Measurements from ENCODE around the gene SGCD.

SGCD gene

DNA sequence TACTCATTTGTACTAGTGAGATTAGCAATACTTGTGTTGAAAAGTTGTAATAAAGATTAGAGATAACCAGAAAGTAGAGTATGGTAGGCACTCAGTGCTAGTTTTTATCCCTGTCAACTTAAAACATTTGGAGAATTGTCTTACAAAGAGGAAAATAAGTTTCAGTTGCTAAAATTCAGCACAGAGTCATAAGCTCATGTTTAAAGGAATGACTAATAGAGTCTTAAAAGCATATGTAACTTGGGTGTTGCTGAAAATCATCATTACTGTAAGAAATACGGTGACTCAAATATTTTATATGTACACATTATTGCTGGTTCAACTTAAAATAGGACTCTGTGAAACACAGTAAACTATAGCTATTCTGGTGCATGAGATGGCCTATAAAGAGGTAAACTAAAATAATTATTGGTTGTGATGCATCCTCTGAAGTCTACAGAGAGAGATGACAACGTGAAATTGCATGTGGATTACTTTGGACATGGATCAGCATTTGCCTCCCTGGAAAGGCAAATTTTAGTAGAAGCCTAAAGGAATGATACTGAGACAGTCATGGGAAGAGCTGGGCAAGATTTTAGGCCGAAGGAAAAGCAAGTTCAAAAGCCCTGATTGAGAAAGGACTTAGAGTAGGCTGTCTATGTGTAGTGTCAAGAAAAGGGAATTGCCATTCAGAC is 34.6 kb downstream of the SGCD start:
- DNase-seq (ENCODE audit: low spot score): no peak

DNA sequence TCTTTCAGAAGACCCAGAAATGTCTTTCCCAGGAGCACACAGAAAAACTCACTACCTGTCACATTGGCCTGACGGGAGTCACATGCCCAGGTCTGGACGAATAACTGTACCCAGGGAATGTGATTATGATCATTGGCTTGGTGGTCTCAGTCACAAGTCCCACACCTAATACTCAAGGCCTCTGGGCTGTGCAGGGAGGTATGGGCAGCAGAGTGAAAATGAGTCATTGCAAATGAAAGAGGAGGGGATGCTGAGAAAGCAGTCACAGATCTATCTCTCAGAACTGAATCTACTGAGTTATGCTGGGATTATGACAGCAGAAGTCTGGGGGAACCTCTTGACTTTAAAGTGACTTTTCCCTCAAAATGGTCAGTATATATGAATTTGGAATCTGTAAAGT is 36.9 kb downstream of the SGCD start:
- DNase-seq (ENCODE audit: low spot score): no peak

DNA sequence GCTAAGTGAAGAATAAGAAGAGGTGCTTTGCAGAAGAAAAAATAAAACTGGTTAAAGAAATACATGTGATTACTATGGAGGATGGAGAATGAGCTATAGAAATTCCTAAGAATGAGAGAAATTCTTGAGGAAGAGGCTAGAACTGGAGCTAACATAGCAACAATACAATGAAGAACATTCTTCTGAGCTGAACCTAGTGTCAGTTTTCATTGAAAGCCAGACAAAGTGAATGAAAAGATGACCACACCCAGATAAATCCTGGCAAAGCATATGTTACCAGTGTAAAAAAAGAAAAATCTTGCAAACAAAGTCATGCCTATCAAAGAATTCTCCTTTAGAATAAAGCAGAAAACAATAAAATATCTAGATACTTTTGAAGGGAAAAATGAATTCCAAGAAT is 39.6 kb downstream of the SGCD start:
- DNase-seq (ENCODE audit: low spot score): no peak

DNA sequence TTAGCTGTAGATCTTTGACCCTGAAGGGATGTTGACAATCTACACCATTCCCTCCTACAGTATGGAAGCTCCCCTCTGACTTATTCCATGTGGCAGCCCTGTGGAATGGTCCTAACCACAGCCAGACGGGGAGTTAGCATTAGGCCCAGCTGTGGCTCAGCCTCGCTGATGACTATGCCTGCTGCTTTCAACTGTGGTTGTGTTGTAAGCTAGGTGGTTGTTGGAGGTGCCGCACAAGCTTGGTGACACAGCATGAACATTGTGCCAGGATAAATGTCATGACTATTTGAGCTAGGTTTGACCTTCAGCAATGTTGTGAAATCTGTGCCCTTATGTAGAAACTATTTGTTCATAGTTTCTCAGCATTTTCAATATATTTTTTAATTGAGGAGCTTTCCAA is 40.6 kb downstream of the SGCD start:
- no peak for DNase-seq (ENCODE audit: low spot score)

- DNase-seq (ENCODE audit: low spot score): no peak
These were observed 49.0 kb downstream of the SGCD start for GRCh38 chr5:156375895-156376495.

DNA sequence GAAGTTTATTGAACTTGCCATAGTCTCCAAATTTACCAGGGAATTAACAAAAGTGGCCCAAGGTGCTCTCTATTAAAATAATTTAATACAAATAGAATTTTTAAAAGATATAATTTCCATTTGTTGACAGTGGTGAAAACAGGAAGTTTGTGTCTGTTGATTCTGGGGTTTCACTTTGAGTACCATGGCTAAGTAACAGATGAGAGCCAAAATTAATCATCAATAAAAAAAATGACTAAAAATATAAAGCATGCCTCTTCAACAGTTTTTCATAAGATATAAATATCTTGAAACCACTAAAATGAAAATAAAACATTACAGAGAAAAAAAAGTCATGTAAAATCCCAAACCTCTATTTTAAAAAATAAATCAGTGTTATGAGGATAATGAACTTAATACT is 49.8 kb downstream of the SGCD start:
- no peak for DNase-seq (ENCODE audit: low spot score)

GRCh38 chr5:156378159-156378558 is 51.2 kb downstream of the SGCD start:
- DNase-seq (ENCODE audit: low spot score): no peak

DNA sequence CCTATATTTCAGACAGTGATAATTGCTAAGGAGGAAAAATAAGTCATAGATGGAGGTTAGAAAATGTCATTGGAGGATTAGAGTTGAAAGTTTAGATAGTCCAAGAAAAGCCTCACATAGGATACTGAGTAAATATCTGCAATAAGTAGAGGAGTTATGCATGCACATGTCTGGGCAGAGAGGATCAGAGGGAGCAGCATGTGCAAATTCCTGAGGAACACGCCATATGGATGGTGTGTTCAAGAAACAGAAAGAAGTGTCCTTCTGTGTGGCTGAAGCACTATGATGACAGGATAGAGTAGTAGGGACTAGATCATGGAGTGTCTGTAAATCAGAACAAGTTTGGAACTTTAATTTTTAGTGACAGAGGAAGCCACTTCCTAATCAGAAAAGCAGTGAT is 52.2 kb downstream of the SGCD start:
- DNase-seq (ENCODE audit: low spot score): no peak

- DNase-seq (ENCODE audit: low spot score): no peak
These were observed 53.9 kb downstream of the SGCD start for GRCh38 chr5:156380848-156381247.

DNA sequence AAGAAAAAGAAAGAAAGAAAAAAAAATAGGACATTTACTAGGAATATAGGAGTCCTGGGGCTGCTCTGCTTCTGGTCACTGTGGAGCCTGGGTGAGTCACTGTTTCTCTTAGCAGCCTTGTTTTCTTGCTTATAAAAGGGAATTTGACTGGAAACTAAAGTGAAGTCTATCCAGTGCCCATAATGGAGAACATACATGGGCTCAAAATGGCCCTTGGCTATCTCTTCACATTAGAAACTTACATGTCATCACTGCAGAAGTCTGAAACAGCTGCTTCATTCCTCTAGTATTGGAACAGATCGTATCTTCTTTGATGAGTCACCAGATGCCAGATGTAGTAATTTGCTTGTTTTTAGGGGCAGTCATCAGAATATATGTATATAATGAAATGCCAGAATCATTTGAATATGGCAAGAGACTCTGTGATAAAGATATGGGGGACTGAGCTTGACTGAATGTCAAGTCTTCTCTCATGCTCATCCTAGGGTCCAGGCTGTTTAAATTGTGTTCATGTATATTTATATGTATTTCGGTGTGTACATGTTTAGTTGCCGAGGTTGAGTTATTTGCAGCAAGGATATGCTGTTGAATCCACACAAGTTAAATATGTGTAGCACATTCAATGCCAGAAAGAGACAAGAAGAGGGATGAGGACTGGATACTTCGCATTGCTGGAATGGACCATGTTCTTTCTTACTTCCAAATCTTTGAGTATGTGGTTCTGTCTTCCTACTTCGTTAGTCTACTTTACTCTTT is 56.7 kb downstream of the SGCD start:
- DNase-seq (ENCODE audit: low spot score): no peak

DNA sequence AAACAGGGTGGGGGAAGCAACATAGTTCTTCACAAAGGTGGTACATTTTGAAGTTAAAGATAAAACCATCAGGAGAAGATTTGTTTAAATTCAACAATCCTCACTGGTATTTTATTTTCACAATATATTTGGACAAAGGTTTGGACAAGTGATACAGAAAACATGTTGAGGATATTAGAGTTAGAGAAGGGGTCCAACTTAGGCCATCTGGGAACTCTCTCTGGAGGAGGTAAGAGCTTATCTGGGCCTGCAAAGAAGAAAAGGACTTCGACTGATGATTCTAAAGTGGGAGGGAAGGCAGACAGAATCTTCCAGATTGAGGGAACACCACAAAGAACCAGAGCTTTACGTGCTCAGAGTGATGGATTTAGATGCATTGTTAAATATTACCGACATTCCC is 58.5 kb downstream of the SGCD start:
- no peak for DNase-seq (ENCODE audit: low spot score)

GRCh38 chr5:156386976-156387375 is 60.0 kb downstream of the SGCD start:
- DNase-seq (ENCODE audit: low spot score): no peak

DNA sequence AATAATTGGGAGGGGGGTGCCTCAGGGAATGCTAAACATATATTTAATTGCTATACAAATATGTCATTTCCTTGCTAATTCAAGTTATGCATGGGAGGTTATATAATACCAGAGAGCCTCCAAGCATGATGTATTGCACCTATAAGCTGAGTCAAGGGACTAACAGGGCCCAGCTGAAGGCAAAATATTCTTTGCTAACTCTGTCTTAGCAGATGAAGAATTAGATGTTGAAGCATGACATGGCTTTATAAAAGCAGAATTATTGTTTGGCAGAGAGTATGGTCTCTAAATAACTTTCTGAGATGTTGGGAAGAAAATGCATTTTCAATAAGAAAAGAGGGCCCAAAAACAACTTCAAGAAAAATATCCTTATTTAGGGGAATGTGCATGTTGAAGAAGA is 60.4 kb downstream of the SGCD start:
- no peak for DNase-seq (ENCODE audit: low spot score)

DNA sequence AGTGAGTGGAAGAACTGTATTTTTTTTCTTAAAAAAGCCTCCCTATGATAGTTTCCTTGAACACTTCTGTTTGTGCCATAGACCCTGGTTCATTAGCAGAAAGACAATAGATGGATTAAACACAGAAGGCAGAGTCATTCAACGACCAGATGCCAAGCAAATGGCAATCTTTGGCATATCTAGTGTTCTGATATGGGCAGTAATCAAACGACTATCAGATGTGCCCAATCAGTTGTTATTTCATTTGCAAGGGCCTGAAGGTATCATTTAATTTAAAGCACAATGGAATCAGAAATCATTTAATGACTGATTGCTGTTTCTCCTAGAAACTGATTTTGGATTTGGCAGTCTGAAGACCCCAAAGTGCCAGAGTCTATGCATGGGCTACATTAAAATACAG is 61.3 kb downstream of the SGCD start:
- DNase-seq (ENCODE audit: low spot score): no peak

- no peak for DNase-seq (ENCODE audit: low spot score)
These were observed 64.2 kb downstream of the SGCD start for GRCh38 chr5:156391139-156391538.

DNA sequence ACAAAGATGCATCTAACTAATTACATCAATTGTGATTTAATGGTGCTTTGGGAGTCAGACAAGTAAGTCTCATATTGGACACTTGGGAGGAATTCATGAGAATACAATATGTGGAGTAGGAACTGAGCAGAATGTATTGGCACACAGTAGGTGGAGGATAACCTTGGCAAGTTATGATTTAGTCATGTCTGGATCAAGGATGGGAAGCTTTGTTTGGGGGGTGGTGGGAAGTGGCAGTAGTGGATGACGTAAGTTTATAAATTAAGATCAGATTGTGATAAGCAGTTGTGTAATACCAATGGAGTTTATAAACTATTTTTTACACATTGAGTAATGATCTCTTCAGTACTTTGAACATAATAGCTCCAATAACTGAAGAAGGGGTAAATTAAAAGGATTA is 67.0 kb downstream of the SGCD start:
- no peak for DNase-seq (ENCODE audit: low spot score)

GRCh38 chr5:156394642-156395305 is 67.8 kb downstream of the SGCD start:
- no peak for DNase-seq (ENCODE audit: low spot score)

DNA sequence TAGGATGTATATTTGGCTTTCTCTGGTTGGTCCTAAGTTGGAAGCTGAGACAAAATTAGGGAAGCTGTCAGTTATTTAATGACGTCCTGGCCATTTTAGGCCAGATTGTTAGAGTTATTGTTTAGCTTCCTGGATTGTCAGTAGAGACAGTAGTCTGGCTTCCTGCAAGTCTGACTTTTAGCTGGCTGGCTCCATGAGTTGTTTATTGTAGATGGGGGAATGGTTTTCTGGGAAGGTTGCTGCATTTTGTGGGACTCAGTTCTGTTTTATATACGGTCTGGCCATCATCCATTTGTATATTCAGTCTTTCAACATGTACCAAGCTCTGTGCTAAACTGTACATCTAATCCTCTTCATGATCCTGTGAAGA is 68.3 kb downstream of the SGCD start:
- DNase-seq (ENCODE audit: low spot score): no peak

- DNase-seq (ENCODE audit: low spot score): no peak
These were observed 69.3 kb downstream of the SGCD start for GRCh38 chr5:156396063-156396829.

DNA sequence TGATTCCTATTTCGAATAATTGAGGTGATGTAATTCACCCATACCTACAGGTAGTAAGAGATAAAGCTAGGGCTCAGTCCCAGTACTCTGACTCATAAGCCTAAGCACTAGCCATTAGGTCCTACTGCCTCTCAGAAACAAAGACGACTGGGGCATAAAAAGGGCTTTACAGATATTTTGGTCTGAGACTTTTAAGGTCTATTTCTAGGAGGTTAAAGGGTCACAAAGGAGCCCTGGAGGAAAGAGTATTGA is 69.8 kb downstream of the SGCD start:
- DNase-seq (ENCODE audit: low spot score): no peak

DNA sequence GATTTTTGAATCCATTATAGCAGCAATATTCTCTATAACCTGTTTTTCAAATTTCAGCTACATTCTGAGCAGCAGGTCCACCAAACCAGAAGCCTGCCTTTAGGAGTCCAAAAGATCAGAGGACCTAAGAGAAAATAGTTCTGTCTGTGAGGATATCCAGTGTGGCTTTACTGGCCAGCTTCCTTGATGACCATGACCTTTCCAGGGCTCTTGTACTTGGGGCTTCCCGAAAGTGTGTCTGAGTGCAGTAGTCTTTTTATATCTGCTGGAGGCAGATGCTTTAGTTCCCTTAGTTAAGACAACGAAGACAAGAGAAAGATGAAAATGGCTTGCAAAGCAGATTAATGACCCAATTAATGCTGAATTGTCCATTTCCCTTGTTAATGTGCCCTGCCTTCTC is 72.4 kb downstream of the SGCD start:
- no peak for DNase-seq (ENCODE audit: low spot score)

GRCh38 chr5:156400231-156400986 is 73.4 kb downstream of the SGCD start:
- DNase-seq (ENCODE audit: low spot score): no peak

All from kidney capillary endothelial cell (primary cell).